Measurements from ENCODE around the gene PEX5.

PEX5 gene

GRCh38 chr12:7150356-7150755 is 39.1 kb upstream of the PEX5 start:
- Histone ChIP-seq H3K27me3 (replicated peaks; ENCODE audit: control insufficient read depth, insufficient read depth, low read length, poor library complexity, severe bottlenecking) (no peaks in the 10 kb centered on the region), H3K9me3 (ENCODE audit: control insufficient read depth, low read length) (no peaks in the 10 kb centered on the region), H3K27ac (ENCODE audit: insufficient read depth, low read length, poor library complexity, severe bottlenecking) (no peak overlapping the region), H3K4me1 (ENCODE audit: control insufficient read depth, insufficient read depth, low read length, poor library complexity, severe bottlenecking) (no peaks in the 10 kb centered on the region), H3K36me3 (ENCODE audit: control insufficient read depth, insufficient read depth, low read length) (peaks cover 70% of the 10 kb centered on the region), H3K4me3 (ENCODE audit: insufficient read depth, low read depth, low read length, poor library complexity, severe bottlenecking) (no peak overlapping the region)
- DNase-seq: no peak

GRCh38 chr12:7150841-7151240 is 38.6 kb upstream of the PEX5 start:
- H3K4me3 ChIP-seq (ENCODE audit: insufficient read depth, low read depth, low read length, poor library complexity, severe bottlenecking): no peak overlapping the region
- H3K9me3 ChIP-seq (ENCODE audit: control insufficient read depth, low read length): no peaks in the 10 kb centered on the region
- no peak overlapping the region for H3K27ac ChIP-seq (ENCODE audit: insufficient read depth, low read length, poor library complexity, severe bottlenecking)
- no peaks in the 10 kb centered on the region for H3K27me3 ChIP-seq (replicated peaks; ENCODE audit: control insufficient read depth, insufficient read depth, low read length, poor library complexity, severe bottlenecking)
- DNase-seq: no peak
- H3K4me1 ChIP-seq (ENCODE audit: control insufficient read depth, insufficient read depth, low read length, poor library complexity, severe bottlenecking): no peaks in the 10 kb centered on the region
- peaks cover 70% of the 10 kb centered on the region for H3K36me3 ChIP-seq (ENCODE audit: control insufficient read depth, insufficient read depth, low read length)

GRCh38 chr12:7151532-7151931 is 38.0 kb upstream of the PEX5 start:
- no peaks in the 10 kb centered on the region for H3K27me3 ChIP-seq (replicated peaks; ENCODE audit: control insufficient read depth, insufficient read depth, low read length, poor library complexity, severe bottlenecking)
- H3K27ac ChIP-seq (ENCODE audit: insufficient read depth, low read length, poor library complexity, severe bottlenecking): no peak overlapping the region
- DNase-seq: no peak
- H3K4me3 ChIP-seq (ENCODE audit: insufficient read depth, low read depth, low read length, poor library complexity, severe bottlenecking): no peak overlapping the region
- H3K36me3 ChIP-seq (ENCODE audit: control insufficient read depth, insufficient read depth, low read length): peaks cover 65% of the 10 kb centered on the region
- H3K4me1 ChIP-seq (ENCODE audit: control insufficient read depth, insufficient read depth, low read length, poor library complexity, severe bottlenecking): no peaks in the 10 kb centered on the region
- no peaks in the 10 kb centered on the region for H3K9me3 ChIP-seq (ENCODE audit: control insufficient read depth, low read length)

GRCh38 chr12:7152818-7153217 is 36.7 kb upstream of the PEX5 start:
- H3K4me1 ChIP-seq (ENCODE audit: control insufficient read depth, insufficient read depth, low read length, poor library complexity, severe bottlenecking): no peaks in the 10 kb centered on the region
- no peak overlapping the region for H3K27ac ChIP-seq (ENCODE audit: insufficient read depth, low read length, poor library complexity, severe bottlenecking)
- DNase-seq: no peak
- H3K27me3 ChIP-seq (replicated peaks; ENCODE audit: control insufficient read depth, insufficient read depth, low read length, poor library complexity, severe bottlenecking): no peaks in the 10 kb centered on the region
- H3K9me3 ChIP-seq (ENCODE audit: control insufficient read depth, low read length): no peaks in the 10 kb centered on the region
- H3K4me3 ChIP-seq (ENCODE audit: insufficient read depth, low read depth, low read length, poor library complexity, severe bottlenecking): no peak overlapping the region
- H3K36me3 ChIP-seq (ENCODE audit: control insufficient read depth, insufficient read depth, low read length): peaks cover 67% of the 10 kb centered on the region

GRCh38 chr12:7154042-7154441 is 35.4 kb upstream of the PEX5 start:
- no peak overlapping the region for H3K4me3 ChIP-seq (ENCODE audit: insufficient read depth, low read depth, low read length, poor library complexity, severe bottlenecking)
- no peaks in the 10 kb centered on the region for H3K4me1 ChIP-seq (ENCODE audit: control insufficient read depth, insufficient read depth, low read length, poor library complexity, severe bottlenecking)
- H3K27ac ChIP-seq (ENCODE audit: insufficient read depth, low read length, poor library complexity, severe bottlenecking): no peak overlapping the region
- H3K27me3 ChIP-seq (replicated peaks; ENCODE audit: control insufficient read depth, insufficient read depth, low read length, poor library complexity, severe bottlenecking): no peaks in the 10 kb centered on the region
- H3K9me3 ChIP-seq (ENCODE audit: control insufficient read depth, low read length): no peaks in the 10 kb centered on the region
- no peak for DNase-seq
- peaks cover 57% of the 10 kb centered on the region for H3K36me3 ChIP-seq (ENCODE audit: control insufficient read depth, insufficient read depth, low read length)

GRCh38 chr12:7154901-7155470 is 34.5 kb upstream of the PEX5 start:
- peaks cover 48% of the 10 kb centered on the region for H3K36me3 ChIP-seq (ENCODE audit: control insufficient read depth, insufficient read depth, low read length)
- no peaks in the 10 kb centered on the region for H3K9me3 ChIP-seq (ENCODE audit: control insufficient read depth, low read length)
- H3K27ac ChIP-seq (ENCODE audit: insufficient read depth, low read length, poor library complexity, severe bottlenecking): no peak overlapping the region
- no peaks in the 10 kb centered on the region for H3K27me3 ChIP-seq (replicated peaks; ENCODE audit: control insufficient read depth, insufficient read depth, low read length, poor library complexity, severe bottlenecking)
- no peak overlapping the region for H3K4me3 ChIP-seq (ENCODE audit: insufficient read depth, low read depth, low read length, poor library complexity, severe bottlenecking)
- H3K4me1 ChIP-seq (ENCODE audit: control insufficient read depth, insufficient read depth, low read length, poor library complexity, severe bottlenecking): no peaks in the 10 kb centered on the region
- no peak for DNase-seq

GRCh38 chr12:7155471-7156034 is 33.9 kb upstream of the PEX5 start:
- DNase-seq: no peak
- Histone ChIP-seq H3K27ac (ENCODE audit: insufficient read depth, low read length, poor library complexity, severe bottlenecking) (no peak overlapping the region), H3K27me3 (replicated peaks; ENCODE audit: control insufficient read depth, insufficient read depth, low read length, poor library complexity, severe bottlenecking) (no peaks in the 10 kb centered on the region), H3K4me3 (ENCODE audit: insufficient read depth, low read depth, low read length, poor library complexity, severe bottlenecking) (no peak overlapping the region), H3K9me3 (ENCODE audit: control insufficient read depth, low read length) (no peaks in the 10 kb centered on the region), H3K36me3 (ENCODE audit: control insufficient read depth, insufficient read depth, low read length) (peaks cover 43% of the 10 kb centered on the region), H3K4me1 (ENCODE audit: control insufficient read depth, insufficient read depth, low read length, poor library complexity, severe bottlenecking) (no peaks in the 10 kb centered on the region)

- DNase-seq: no peak
- Histone ChIP-seq H3K27ac (ENCODE audit: insufficient read depth, low read length, poor library complexity, severe bottlenecking) (no peak overlapping the region), H3K27me3 (replicated peaks; ENCODE audit: control insufficient read depth, insufficient read depth, low read length, poor library complexity, severe bottlenecking) (no peaks in the 10 kb centered on the region), H3K9me3 (ENCODE audit: control insufficient read depth, low read length) (no peaks in the 10 kb centered on the region), H3K36me3 (ENCODE audit: control insufficient read depth, insufficient read depth, low read length) (peaks cover 36% of the 10 kb centered on the region), H3K4me1 (ENCODE audit: control insufficient read depth, insufficient read depth, low read length, poor library complexity, severe bottlenecking) (no peaks in the 10 kb centered on the region), H3K4me3 (ENCODE audit: insufficient read depth, low read depth, low read length, poor library complexity, severe bottlenecking) (no peak overlapping the region)
These were observed 33.0 kb upstream of the PEX5 start for GRCh38 chr12:7156259-7157197.

- Histone ChIP-seq H3K27ac (ENCODE audit: insufficient read depth, low read length, poor library complexity, severe bottlenecking) (no peak overlapping the region), H3K27me3 (replicated peaks; ENCODE audit: control insufficient read depth, insufficient read depth, low read length, poor library complexity, severe bottlenecking) (no peaks in the 10 kb centered on the region), H3K9me3 (ENCODE audit: control insufficient read depth, low read length) (no peaks in the 10 kb centered on the region), H3K4me1 (ENCODE audit: control insufficient read depth, insufficient read depth, low read length, poor library complexity, severe bottlenecking) (no peaks in the 10 kb centered on the region), H3K36me3 (ENCODE audit: control insufficient read depth, insufficient read depth, low read length) (peaks cover 34% of the 10 kb centered on the region), H3K4me3 (ENCODE audit: insufficient read depth, low read depth, low read length, poor library complexity, severe bottlenecking) (no peak overlapping the region)
- no peak for DNase-seq
These were observed 32.1 kb upstream of the PEX5 start for GRCh38 chr12:7157391-7157790.

All from effector memory CD4-positive, alpha-beta T cell (primary cell).